Hepatocyte (in vitro differentiated cells): ENCODE data around the gene QTRT2. TPM values are rescaled to one million over a fixed set of nuclear protein-coding genes. Genes with fewer than 3 reads are reported as not detected.

Experiments used
- DNase-seq: peaks from one replicate; pipeline ENCODE4 v3.0.0-alpha.2; 2016; ENCODE audit warnings: low spot score
- H2AFZ ChIP-seq: fragments of 200-600 bp; sonication (generic); 2 replicates; pipeline ENCODE4 v1.6.0; 2016; ENCODE audit warnings: antibody characterized with exemption, mild to moderate bottlenecking
- H3K27ac ChIP-seq: fragments of 200-600 bp; sonication (generic); 2 replicates; pipeline ENCODE4 v1.5.1; 2016; ENCODE audit warnings: mild to moderate bottlenecking
- H3K27me3 ChIP-seq: fragments of 200-600 bp; sonication (generic); 2 replicates; pipeline ENCODE4 v1.6.1; 2016
- H3K36me3 ChIP-seq: fragments of 200-600 bp; sonication (generic); replicated peaks from 2 replicates; pipeline ENCODE4 v1.5.1; 2016; ENCODE audit warnings: low read depth; ENCODE audit not compliant: insufficient read depth
- H3K4me1 ChIP-seq: fragments of 200-600 bp; sonication (generic); 2 replicates; pipeline ENCODE4 v1.5.1; 2016; ENCODE audit warnings: mild to moderate bottlenecking, moderate library complexity; ENCODE audit not compliant: insufficient read depth
- H3K4me2 ChIP-seq: fragments of 200-600 bp; sonication (generic); 2 replicates; pipeline ENCODE4 v1.6.0; 2016
- H3K4me3 ChIP-seq: fragments of 200-600 bp; sonication (generic); 2 replicates; pipeline ENCODE4 v1.5.1; 2016; ENCODE audit warnings: mild to moderate bottlenecking
- H3K79me2 ChIP-seq: fragments of 200-600 bp; sonication (generic); 2 replicates; pipeline ENCODE4 v1.6.0; 2017; ENCODE audit warnings: mild to moderate bottlenecking
- H3K9me2 ChIP-seq: fragments of 200-600 bp; sonication (generic); replicated peaks from 2 replicates; pipeline ENCODE4 v1.6.0; 2017; ENCODE audit warnings: mild to moderate bottlenecking; ENCODE audit not compliant: insufficient read depth
- H3K9me3 ChIP-seq: fragments of 200-600 bp; sonication (generic); 2 replicates; pipeline ENCODE4 v1.5.1; 2016; ENCODE audit warnings: low read depth, mild to moderate bottlenecking
- H4K20me1 ChIP-seq: fragments of 200-600 bp; sonication (generic); 2 replicates; pipeline ENCODE4 v1.6.0; 2016; ENCODE audit warnings: mild to moderate bottlenecking; ENCODE audit not compliant: insufficient read depth, poor library complexity, severe bottlenecking
- EZH2 ChIP-seq: fragments of 200-600 bp; sonication (generic); IDR thresholded peaks from 2 replicates; pipeline ENCODE4 v1.6.1; 2016; ENCODE audit warnings: antibody characterized with exemption, mild to moderate bottlenecking, borderline replicate concordance
- EZH2phosphoT487 ChIP-seq: fragments of 200-600 bp; sonication (generic); IDR thresholded peaks from one replicate; pipeline ENCODE4 v1.6.1; 2018; ENCODE audit warnings: antibody characterized with exemption, mild to moderate bottlenecking, low read depth, moderate library complexity; ENCODE audit not compliant: unreplicated experiment, severe bottlenecking
- WGBS: methylation state at CpG from one replicate; pipeline ENCODE4 v1.1.6; 2016; ENCODE audit warnings: low lambda C conversion rate; ENCODE audit errors: missing lambda C conversion rate; 5-methylcytosine and 5-hydroxymethylcytosine counted together
- polyA plus RNA-seq: library from polyadenylated mRNA; unstranded; fragments of >200 nt; fragmentation: Nextera tagmentation; extraction: Ambion mirVana; gene quantifications from 2 replicates; pipeline ENCODE4 v1.2.1, GENCODE V29; 2016
- total RNA-seq: library from RNA; depleted of rRNA; stranded (reverse); fragments of >200 nt; gene quantifications from 2 replicates; pipeline ENCODE4 v1.2.3, GENCODE V29; 2014
- TF ChIP-seq, protein P1 (sequence below): fragments of 200-600 bp; sonication (generic); IDR thresholded peaks from 2 replicates; pipeline ENCODE4 v1.5.1; 2016; ENCODE audit warnings: antibody characterized with exemption, mild to moderate bottlenecking; ENCODE audit not compliant: poor library complexity

The QTRT2 gene
- total and polyA plus RNA-seq, 2 experiments from 2014 or later = 7.8 to 18.3 TPM

DNA sequence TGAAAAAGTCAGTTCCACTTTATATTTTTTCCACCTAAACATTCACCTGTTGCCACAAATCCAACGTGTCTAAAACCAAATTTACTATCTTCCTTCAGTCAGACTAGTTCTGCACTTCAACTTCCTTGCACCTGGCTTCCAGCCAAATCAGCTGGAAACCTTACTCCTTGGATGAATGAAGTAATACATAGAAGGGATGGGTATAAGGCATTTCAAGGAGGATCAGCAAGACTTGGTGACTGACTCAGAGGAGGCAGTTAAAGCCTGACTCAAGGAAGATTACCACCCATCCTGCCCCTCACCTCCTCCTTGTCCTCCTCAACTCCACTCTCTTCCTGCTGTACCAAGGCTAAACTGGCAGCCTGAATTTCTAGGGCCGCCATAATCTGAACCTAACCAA lies 37.1 kb downstream of the QTRT2 start:
- Histone ChIP-seq H3K36me3 (no peaks in the 10 kb centered on the region), H2AFZ (no peak overlapping the region), H3K9me3 (no peaks in the 10 kb centered on the region), H4K20me1 (no peaks in the 10 kb centered on the region), H3K9me2 (no peaks in the 10 kb centered on the region), H3K4me2 (no peak overlapping the region), H3K27ac (no peak overlapping the region), H3K4me3 (no peak overlapping the region), H3K27me3 (peaks cover 4% of the 10 kb centered on the region), H3K79me2 (no peaks in the 10 kb centered on the region), H3K4me1 (no peaks in the 10 kb centered on the region)
- no peak for TF ChIP-seq EZH2phosphoT487
- no peak for TF ChIP-seq EZH2
- TF ChIP-seq, protein P1, sequence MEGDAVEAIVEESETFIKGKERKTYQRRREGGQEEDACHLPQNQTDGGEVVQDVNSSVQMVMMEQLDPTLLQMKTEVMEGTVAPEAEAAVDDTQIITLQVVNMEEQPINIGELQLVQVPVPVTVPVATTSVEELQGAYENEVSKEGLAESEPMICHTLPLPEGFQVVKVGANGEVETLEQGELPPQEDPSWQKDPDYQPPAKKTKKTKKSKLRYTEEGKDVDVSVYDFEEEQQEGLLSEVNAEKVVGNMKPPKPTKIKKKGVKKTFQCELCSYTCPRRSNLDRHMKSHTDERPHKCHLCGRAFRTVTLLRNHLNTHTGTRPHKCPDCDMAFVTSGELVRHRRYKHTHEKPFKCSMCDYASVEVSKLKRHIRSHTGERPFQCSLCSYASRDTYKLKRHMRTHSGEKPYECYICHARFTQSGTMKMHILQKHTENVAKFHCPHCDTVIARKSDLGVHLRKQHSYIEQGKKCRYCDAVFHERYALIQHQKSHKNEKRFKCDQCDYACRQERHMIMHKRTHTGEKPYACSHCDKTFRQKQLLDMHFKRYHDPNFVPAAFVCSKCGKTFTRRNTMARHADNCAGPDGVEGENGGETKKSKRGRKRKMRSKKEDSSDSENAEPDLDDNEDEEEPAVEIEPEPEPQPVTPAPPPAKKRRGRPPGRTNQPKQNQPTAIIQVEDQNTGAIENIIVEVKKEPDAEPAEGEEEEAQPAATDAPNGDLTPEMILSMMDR = no peak
- peak; percentile 33 for DNase-seq
- WGBS = 76% methylated on average over 2 of the region's 2 CpGs

DNA sequence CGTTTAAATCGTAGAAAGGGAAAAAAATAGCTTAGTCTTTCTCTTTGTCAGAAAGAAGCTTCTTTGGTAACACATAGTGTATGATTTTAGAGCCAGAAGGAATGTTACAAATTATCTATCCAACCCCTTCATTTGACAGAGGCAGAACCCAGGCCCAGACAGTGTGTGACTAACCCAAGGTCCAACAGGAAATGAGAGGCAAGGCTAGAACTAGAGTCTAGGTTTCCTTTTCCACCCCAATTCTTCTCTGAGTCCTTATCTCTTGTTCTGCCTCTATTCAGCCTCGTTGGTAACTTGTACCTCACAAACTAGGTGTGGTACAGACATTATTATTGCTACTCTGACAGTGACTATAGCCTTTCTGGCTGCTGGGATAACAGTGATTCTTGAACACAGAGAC lies 39.3 kb downstream of the QTRT2 start:
- no peaks in the 10 kb centered on the region for H3K9me3 ChIP-seq
- peaks cover 4% of the 10 kb centered on the region for H3K27me3 ChIP-seq
- H3K4me3 ChIP-seq = no peak overlapping the region
- no peaks in the 10 kb centered on the region for H3K9me2 ChIP-seq
- WGBS = 76% methylated on average over 3 of the region's 3 CpGs
- H2AFZ ChIP-seq = no peak overlapping the region
- no peak for DNase-seq
- H3K27ac ChIP-seq = no peak overlapping the region
- TF ChIP-seq EZH2 (no peak), EZH2phosphoT487 (no peak)
- TF ChIP-seq, protein P1 = no peak
- no peaks in the 10 kb centered on the region for H4K20me1 ChIP-seq
- no peak overlapping the region for H3K4me2 ChIP-seq
- H3K79me2 ChIP-seq = no peaks in the 10 kb centered on the region
- no peaks in the 10 kb centered on the region for H3K36me3 ChIP-seq
- H3K4me1 ChIP-seq = no peaks in the 10 kb centered on the region

DNA sequence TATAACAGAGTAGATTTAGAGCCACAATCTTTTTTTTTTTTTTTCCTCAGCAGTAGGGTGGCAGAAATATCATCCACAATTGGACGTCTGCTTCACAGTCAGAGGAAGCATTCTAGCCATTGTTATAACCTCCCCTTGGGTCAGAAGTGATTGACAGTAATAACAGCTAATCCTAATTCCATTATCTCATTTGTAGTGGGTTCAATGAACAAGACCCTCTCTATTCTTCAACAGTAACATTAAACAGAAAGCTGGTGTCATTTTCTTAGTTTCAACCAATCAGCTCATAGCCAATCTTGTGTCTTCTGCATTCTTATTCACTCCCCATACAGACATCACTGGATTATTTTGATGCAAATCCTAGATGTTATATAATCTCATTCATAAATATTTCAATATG lies 44.6 kb downstream of the QTRT2 start:
- no peaks in the 10 kb centered on the region for H3K4me1 ChIP-seq

More for the DNA sequence above, 44.6 kb downstream of the QTRT2 start:
- Histone ChIP-seq H3K4me3 (no peak overlapping the region), H3K4me2 (no peak overlapping the region), H4K20me1 (no peaks in the 10 kb centered on the region), H2AFZ (no peak overlapping the region), H3K9me2 (no peaks in the 10 kb centered on the region), H3K27me3 (no peaks in the 10 kb centered on the region), H3K9me3 (no peaks in the 10 kb centered on the region), H3K79me2 (no peaks in the 10 kb centered on the region), H3K36me3 (no peaks in the 10 kb centered on the region), H3K27ac (no peak overlapping the region)
- DNase-seq = no peak
- TF ChIP-seq EZH2phosphoT487 = no peak
- TF ChIP-seq, protein P1 = no peak
- WGBS = 64% methylated on average over 1 of the region's 1 CpG
